Smooth muscle cell (in vitro differentiated cells): Measurements from ENCODE around the gene PRXL2C. TPM values are rescaled to one million over a fixed set of nuclear protein-coding genes. Genes with fewer than 3 reads are reported as not detected.

Source experiments
- DNase-seq: peaks from one replicate; lab custom pipeline; 2025; ENCODE audit not compliant: unreplicated experiment; lab: John Stamatoyannopoulos, UW
- H2AFZ ChIP-seq: fragments of 200-600 bp; sonication (generic); 2 replicates; pipeline ENCODE4 v1.6.0; 2016; ENCODE audit warnings: antibody characterized with exemption, low read depth, mild to moderate bottlenecking
- H3F3A ChIP-seq: fragments of 200-600 bp; sonication (generic); 2 replicates; pipeline ENCODE4 v1.6.0; 2017; ENCODE audit warnings: antibody characterized with exemption, low read depth
- H3K27ac ChIP-seq: fragments of 200-600 bp; sonication (generic); 2 replicates; pipeline ENCODE4 v1.5.1; 2016; ENCODE audit warnings: low read depth, mild to moderate bottlenecking
- H3K27me3 ChIP-seq: fragments of 200-600 bp; sonication (generic); 2 replicates; pipeline ENCODE4 v1.6.1; 2016; ENCODE audit warnings: low read depth, mild to moderate bottlenecking
- H3K36me3 ChIP-seq: fragments of 200-600 bp; sonication (generic); 2 replicates; pipeline ENCODE4 v1.5.1; 2016; ENCODE audit warnings: low read depth
- H3K4me1 ChIP-seq: fragments of 200-600 bp; sonication (generic); 2 replicates; pipeline ENCODE4 v1.5.1; 2016; ENCODE audit warnings: low read depth
- H3K4me2 ChIP-seq: fragments of 200-600 bp; sonication (generic); 2 replicates; pipeline ENCODE4 v1.6.0; 2016; ENCODE audit warnings: mild to moderate bottlenecking
- H3K4me3 ChIP-seq: fragments of 200-600 bp; sonication (generic); 2 replicates; pipeline ENCODE4 v1.5.1; 2016; ENCODE audit warnings: mild to moderate bottlenecking
- H3K79me2 ChIP-seq: fragments of 200-600 bp; sonication (generic); 2 replicates; pipeline ENCODE4 v1.6.0; 2016; ENCODE audit warnings: low read depth, mild to moderate bottlenecking
- H3K9ac ChIP-seq: fragments of 200-600 bp; sonication (generic); 2 replicates; pipeline ENCODE4 v1.6.0; 2016; ENCODE audit warnings: low read depth
- H3K9me3 ChIP-seq: fragments of 200-600 bp; sonication (generic); replicated peaks from 2 replicates; pipeline ENCODE4 v1.5.1; 2016; ENCODE audit warnings: low read depth
- H4K20me1 ChIP-seq: fragments of 200-600 bp; sonication (generic); 2 replicates; pipeline ENCODE4 v1.6.0; 2016; ENCODE audit warnings: low read depth
- CTCF ChIP-seq: fragments of 200-600 bp; sonication (generic); IDR thresholded peaks from 2 replicates; pipeline ENCODE4 v1.5.1; 2017; ENCODE audit warnings: borderline replicate concordance, mild to moderate bottlenecking, antibody characterized with exemption; ENCODE audit not compliant: insufficient read depth, poor library complexity, severe bottlenecking
- WGBS: methylation state at CpG from one replicate; pipeline ENCODE4 v1.1.7; 2016; ENCODE audit warnings: low lambda C conversion rate; 5-methylcytosine and 5-hydroxymethylcytosine counted together
- polyA plus RNA-seq: library from polyadenylated mRNA; unstranded; fragments of >200 nt; fragmentation: Nextera tagmentation; extraction: Ambion mirVana; gene quantifications from 2 replicates; pipeline ENCODE4 v1.2.1, GENCODE V29; 2016
- total RNA-seq: library from RNA; depleted of rRNA; stranded (reverse); fragments of >200 nt; gene quantifications from 2 replicates; pipeline ENCODE4 v1.2.3, GENCODE V29; 2014

Gene PRXL2C
- total and polyA plus RNA-seq, 2 experiments from 2014 or later, result 3.5 to 3.9 TPM

DNA sequence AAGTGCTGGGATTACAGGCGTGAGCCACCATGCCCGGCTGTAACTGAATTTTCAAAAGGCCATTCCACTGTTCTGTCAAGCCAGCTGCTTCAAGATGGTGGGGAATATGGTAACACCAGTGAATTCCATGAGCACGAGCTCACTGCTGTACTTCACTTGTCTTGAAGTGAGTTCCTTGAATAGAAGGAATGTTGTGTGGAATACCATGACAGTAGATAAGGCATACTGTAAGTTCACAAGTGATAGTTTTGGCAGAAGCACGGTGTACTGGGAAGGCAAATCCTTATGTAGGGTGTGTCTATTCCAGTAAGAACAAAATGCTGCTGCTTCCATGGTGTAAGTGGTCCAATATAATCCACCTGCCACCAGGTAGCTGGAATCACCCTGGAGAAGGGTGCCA, 6.6 kb upstream of the PRXL2C start:
- H3K79me2 ChIP-seq, result no peaks in the 10 kb centered on the region
- no peak overlapping the region for H3K4me3 ChIP-seq
- no peak for TF ChIP-seq CTCF
- H3K4me1 ChIP-seq, result no peaks in the 10 kb centered on the region
- 79% methylated on average over 4 of the region's 4 CpGs for WGBS
- H3K9ac ChIP-seq, result no peak overlapping the region
- no peaks in the 10 kb centered on the region for H3F3A ChIP-seq
- no peak for DNase-seq
- H2AFZ ChIP-seq, result no peak overlapping the region
- H4K20me1 ChIP-seq, result no peaks in the 10 kb centered on the region
- no peak overlapping the region for H3K4me2 ChIP-seq
- H3K36me3 ChIP-seq, result no peaks in the 10 kb centered on the region
- peaks cover 13% of the 10 kb centered on the region for H3K27me3 ChIP-seq
- no peak overlapping the region for H3K27ac ChIP-seq
- no peaks in the 10 kb centered on the region for H3K9me3 ChIP-seq

GRCh38 chr9:96660692-96661248, 5.7 kb upstream of the PRXL2C start:
- no peaks in the 10 kb centered on the region for H3K9me3 ChIP-seq
- WGBS, result 94% methylated on average over 7 of the region's 7 CpGs
- peaks cover 17% of the 10 kb centered on the region for H3K27me3 ChIP-seq
- H3K27ac ChIP-seq, result no peak overlapping the region
- no peaks in the 10 kb centered on the region for H3K79me2 ChIP-seq
- no peak for DNase-seq
- no peaks in the 10 kb centered on the region for H3K4me1 ChIP-seq
- no peak overlapping the region for H3K9ac ChIP-seq
- no peak for TF ChIP-seq CTCF
- H2AFZ ChIP-seq, result no peak overlapping the region
- H3F3A ChIP-seq, result no peaks in the 10 kb centered on the region
- H3K4me2 ChIP-seq, result no peak overlapping the region
- H3K4me3 ChIP-seq, result no peak overlapping the region
- no peaks in the 10 kb centered on the region for H3K36me3 ChIP-seq
- H4K20me1 ChIP-seq, result no peaks in the 10 kb centered on the region

DNA sequence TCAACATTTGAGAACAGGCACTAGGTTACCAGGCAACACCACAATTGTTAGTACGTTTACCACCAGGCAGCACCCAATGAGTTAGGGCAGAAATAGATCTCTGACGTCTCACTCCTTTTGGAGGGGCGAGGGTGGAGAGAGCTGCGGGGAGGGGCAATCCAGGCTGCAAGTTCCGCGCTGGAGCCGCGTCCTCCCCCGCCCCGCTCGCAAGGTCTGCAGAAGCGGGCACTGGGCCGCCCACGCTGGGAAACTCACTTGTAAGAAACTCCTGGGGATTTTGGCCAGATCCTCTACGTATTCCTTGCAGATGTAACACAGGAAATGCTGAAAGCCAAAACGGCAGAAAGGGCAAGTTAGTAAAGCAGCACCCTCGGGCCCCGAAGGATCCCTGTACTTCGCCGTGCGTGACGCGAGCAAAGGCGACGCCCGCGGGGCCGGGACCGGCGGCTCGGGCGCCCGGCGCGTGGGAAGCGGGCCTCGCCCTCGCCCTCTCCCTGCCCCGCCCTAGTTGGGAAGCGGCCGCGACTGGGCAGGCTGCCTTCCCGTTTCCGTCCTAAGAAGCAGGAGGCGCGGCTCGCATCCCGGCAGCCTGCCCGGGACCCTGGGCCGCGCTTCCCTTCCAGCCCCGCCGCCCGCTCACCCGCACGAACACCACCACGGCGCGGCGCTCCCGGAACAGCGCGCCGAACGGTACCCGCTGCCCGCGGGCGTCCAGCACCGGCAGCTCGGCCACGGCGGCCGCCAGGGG, 493 bp downstream of the PRXL2C start:
- Histone ChIP-seq H3K4me2 (peak overlapping the region; percentile 90), H3F3A (no peaks in the 10 kb centered on the region), H3K9me3 (no peaks in the 10 kb centered on the region), H4K20me1 (no peaks in the 10 kb centered on the region), H3K79me2 (no peaks in the 10 kb centered on the region), H3K36me3 (peaks cover 3% of the 10 kb centered on the region), H2AFZ (peak overlapping the region; percentile 94), H3K27me3 (peaks cover 17% of the 10 kb centered on the region), H3K27ac (peak overlapping the region; percentile 76), H3K4me3 (peak overlapping the region; percentile 69), H3K9ac (peak overlapping the region; percentile 82), H3K4me1 (no peaks in the 10 kb centered on the region)
- peak; percentile 54 for DNase-seq
- whole genome bisulfite sequencing, result under 1% methylated on average over 69 of the region's 74 CpGs
- TF ChIP-seq CTCF, result peak; percentile 11

- Histone ChIP-seq H3F3A (no peaks in the 10 kb centered on the region), H3K4me3 (no peak overlapping the region), H3K4me2 (no peak overlapping the region), H3K27me3 (peaks cover 3% of the 10 kb centered on the region), H3K9me3 (no peaks in the 10 kb centered on the region), H3K36me3 (peaks cover 3% of the 10 kb centered on the region), H4K20me1 (no peaks in the 10 kb centered on the region), H3K79me2 (no peaks in the 10 kb centered on the region), H2AFZ (no peak overlapping the region), H3K4me1 (no peaks in the 10 kb centered on the region), H3K9ac (no peak overlapping the region), H3K27ac (no peak overlapping the region)
- DNase-seq, result no peak
- TF ChIP-seq CTCF, result peak; percentile 52
Observed at GRCh38 chr9:96651626-96652025, 3.5 kb downstream of the PRXL2C start.
